Thyroid gland (tissue), 4 donors: ENCODE measurements around the gene KCNG2.

Experiments used
- CTCF ChIP-seq, 6 experiments: fragments of 200-600 bp in 3 of 6; fragments of 450-650 bp in 3 of 6; sonication (generic) in 3 of 6; IDR thresholded peaks; one replicate each; pipeline ENCODE4 v1.5.1; 2016 to 2019; ENCODE audit warnings: antibody characterized with exemption in 6 of 6, mild to moderate bottlenecking in 2 of 6, inconsistent platforms in 1 of 6, moderate library complexity in 1 of 6
- POLR2A ChIP-seq, 2 donors: fragments of 450-650 bp; IDR thresholded peaks; one replicate each; pipeline ENCODE4 v1.6.1; 2017; ENCODE audit warnings: antibody characterized with exemption in 2 of 2, mild to moderate bottlenecking in 2 of 2, moderate library complexity in 1 of 2

- TF ChIP-seq CTCF (IDR thresholded peaks at IDR 0.05) (no peak), POLR2A (IDR thresholded peaks at IDR 0.05) (no peak)
These were observed 151.1 kb downstream of the KCNG2 start for GRCh38 chr18:79948719-79949411.
